Measurements from ENCODE around the gene OR1K1.
"Not testable (repeated sequence)": the region's sequence is repeated elsewhere in the genome, so short reads cannot be mapped to it uniquely, and the experiment has no call there.

The OR1K1 gene

GRCh38 chr9:122835313-122835731 lies 35.4 kb downstream of the OR1K1 start:
- H3K4me3 ChIP-seq (replicated peaks; ENCODE audit: low read depth, low read length), result no peak overlapping the region
- TF ChIP-seq CTCF (IDR thresholded peaks at IDR 0.05; ENCODE audit: low read length, missing control alignments), result no peak
- no peak for DNase-seq (ENCODE audit: low read depth)

- DNase-seq (ENCODE audit: low read depth), result no peak
- no peak for TF ChIP-seq CTCF (IDR thresholded peaks at IDR 0.05; ENCODE audit: low read length, missing control alignments)
- no peak overlapping the region for H3K4me3 ChIP-seq (replicated peaks; ENCODE audit: low read depth, low read length)
Measured at GRCh38 chr9:122837266-122837850, 37.4 kb downstream of the OR1K1 start.

- DNase-seq (ENCODE audit: low read depth), result not testable (repeated sequence)
Measured at GRCh38 chr9:122838441-122838840, 38.5 kb downstream of the OR1K1 start.

GRCh38 chr9:122841501-122841900 lies 41.6 kb downstream of the OR1K1 start:
- TF ChIP-seq CTCF (IDR thresholded peaks at IDR 0.05; ENCODE audit: low read length, missing control alignments), result no peak
- no peak overlapping the region for H3K4me3 ChIP-seq (replicated peaks; ENCODE audit: low read depth, low read length)
- DNase-seq (ENCODE audit: low read depth), result no peak

More at GRCh38 chr9:122838441-122838840, 38.5 kb downstream of the OR1K1 start:
- not testable (repeated sequence) for H3K4me3 ChIP-seq (replicated peaks; ENCODE audit: low read depth, low read length)

GRCh38 chr9:122844137-122844536 lies 44.2 kb downstream of the OR1K1 start:
- no peak overlapping the region for H3K4me3 ChIP-seq (replicated peaks; ENCODE audit: low read depth, low read length)
- no peak for TF ChIP-seq CTCF (IDR thresholded peaks at IDR 0.05; ENCODE audit: low read length, missing control alignments)
- no peak for DNase-seq (ENCODE audit: low read depth)

GRCh38 chr9:122845116-122845515 lies 45.2 kb downstream of the OR1K1 start:
- DNase-seq (ENCODE audit: low read depth), result no peak
- H3K4me3 ChIP-seq (replicated peaks; ENCODE audit: low read depth, low read length), result no peak overlapping the region
- no peak for TF ChIP-seq CTCF (IDR thresholded peaks at IDR 0.05; ENCODE audit: low read length, missing control alignments)

GRCh38 chr9:122846371-122846940 lies 46.5 kb downstream of the OR1K1 start:
- H3K4me3 ChIP-seq (replicated peaks; ENCODE audit: low read depth, low read length), result no peak overlapping the region
- TF ChIP-seq CTCF (IDR thresholded peaks at IDR 0.05; ENCODE audit: low read length, missing control alignments), result no peak
- DNase-seq (ENCODE audit: low read depth), result no peak
